HepG2 (cell line): ENCODE measurements around the gene DNAI2.

Experiments
- IKZF1 ChIP-seq: fragments of 450-650 bp; IDR thresholded peaks from 2 replicates; pipeline ENCODE4 v1.7.1; 2016
- MAZ ChIP-seq, 2 experiments: sonication (generic) in 1 of 2; formaldehyde crosslinking in 1 of 2; IDR thresholded peaks; 2 replicates each; pipeline versions ENCODE4 v1.5.0 to v1.6.1; 2012 to 2020; ENCODE audit warnings: low read depth in 2 of 2, mild to moderate bottlenecking in 2 of 2, borderline replicate concordance in 1 of 2, improper control_type of control experiment in 1 of 2, low read length in 1 of 2, missing genetic modification reagents in 1 of 2, moderate library complexity in 1 of 2
- NFE2L1 ChIP-seq: sonication (generic); formaldehyde crosslinking; IDR thresholded peaks from 2 replicates; pipeline ENCODE4 v1.4.0; 2020; ENCODE audit warnings: missing genetic modification reagents, mild to moderate bottlenecking, borderline replicate concordance
- NONO ChIP-seq, 2 experiments: fragments of 450-650 bp in 1 of 2; sonication (generic) in 1 of 2; formaldehyde crosslinking in 1 of 2; IDR thresholded peaks in 1 of 2; conservative IDR thresholded peaks in 1 of 2; 2 replicates each; pipeline versions ENCODE4 v1.6.1 to v1.8.0; 2017 to 2022; ENCODE audit warnings: mild to moderate bottlenecking in 1 of 2, missing genetic modification reagents in 1 of 2, moderate library complexity in 1 of 2
- RARG ChIP-seq: sonication (generic); formaldehyde crosslinking; IDR thresholded peaks from 2 replicates; pipeline ENCODE4 v1.4.0; 2020; ENCODE audit warnings: low read depth, mild to moderate bottlenecking, missing genetic modification reagents
- SALL2 ChIP-seq: sonication (generic); formaldehyde crosslinking; IDR thresholded peaks from 2 replicates; pipeline ENCODE4 v1.8.1; 2023; ENCODE audit warnings: mild to moderate bottlenecking, missing genetic modification reagents, inconsistent platforms
- SMAD9 ChIP-seq: sonication (generic); formaldehyde crosslinking; IDR thresholded peaks from 2 replicates; pipeline ENCODE4 v1.5.1; 2020; ENCODE audit warnings: mild to moderate bottlenecking, missing genetic modification reagents
- SMARCE1 ChIP-seq: fragments of 450-650 bp; IDR thresholded peaks from 2 replicates; pipeline ENCODE4 v1.6.1; 2017; ENCODE audit warnings: borderline replicate concordance
- SMC3 ChIP-seq: IDR thresholded peaks from 2 replicates; pipeline ENCODE4 v1.6.1; 2011; ENCODE audit warnings: low read length, improper control_type of control experiment
- SUZ12 ChIP-seq: fragments of 150-350 bp; IDR thresholded peaks from 2 replicates; pipeline ENCODE4 v1.6.1; 2014; ENCODE audit warnings: low read depth, low read length
- TF ChIP-seq, protein P1 (sequence below): sonication (generic); formaldehyde crosslinking; IDR thresholded peaks from 2 replicates; pipeline ENCODE4 v1.5.0; 2020; ENCODE audit warnings: mild to moderate bottlenecking, missing genetic modification reagents, moderate library complexity

DNA sequence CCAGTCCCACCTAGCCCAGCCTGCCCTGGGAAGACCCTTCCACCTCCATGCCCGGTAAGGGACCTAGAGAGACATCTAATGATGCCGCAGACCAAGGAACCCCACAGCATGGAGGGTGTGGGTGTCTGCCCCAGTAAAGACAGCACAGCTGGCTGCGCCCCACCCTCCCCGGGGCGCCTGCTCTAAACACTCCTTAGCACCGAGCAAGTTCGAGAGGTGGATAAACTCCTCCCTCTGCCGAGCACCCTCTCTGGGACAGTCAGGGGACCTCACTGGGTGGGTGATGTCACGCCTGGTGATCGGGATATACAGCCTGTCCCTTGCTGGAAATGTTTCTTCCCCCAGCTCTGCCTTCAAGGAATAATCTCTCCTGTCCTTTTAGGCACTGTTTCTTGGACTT lies 16.7 kb upstream of the DNAI2 start:
- TF ChIP-seq SUZ12, result no peak
- TF ChIP-seq, protein P1, sequence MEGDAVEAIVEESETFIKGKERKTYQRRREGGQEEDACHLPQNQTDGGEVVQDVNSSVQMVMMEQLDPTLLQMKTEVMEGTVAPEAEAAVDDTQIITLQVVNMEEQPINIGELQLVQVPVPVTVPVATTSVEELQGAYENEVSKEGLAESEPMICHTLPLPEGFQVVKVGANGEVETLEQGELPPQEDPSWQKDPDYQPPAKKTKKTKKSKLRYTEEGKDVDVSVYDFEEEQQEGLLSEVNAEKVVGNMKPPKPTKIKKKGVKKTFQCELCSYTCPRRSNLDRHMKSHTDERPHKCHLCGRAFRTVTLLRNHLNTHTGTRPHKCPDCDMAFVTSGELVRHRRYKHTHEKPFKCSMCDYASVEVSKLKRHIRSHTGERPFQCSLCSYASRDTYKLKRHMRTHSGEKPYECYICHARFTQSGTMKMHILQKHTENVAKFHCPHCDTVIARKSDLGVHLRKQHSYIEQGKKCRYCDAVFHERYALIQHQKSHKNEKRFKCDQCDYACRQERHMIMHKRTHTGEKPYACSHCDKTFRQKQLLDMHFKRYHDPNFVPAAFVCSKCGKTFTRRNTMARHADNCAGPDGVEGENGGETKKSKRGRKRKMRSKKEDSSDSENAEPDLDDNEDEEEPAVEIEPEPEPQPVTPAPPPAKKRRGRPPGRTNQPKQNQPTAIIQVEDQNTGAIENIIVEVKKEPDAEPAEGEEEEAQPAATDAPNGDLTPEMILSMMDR (CRISPR knock-in tag), result no peak
- no peak for TF ChIP-seq SMARCE1
- no peak for TF ChIP-seq NFE2L1 (CRISPR knock-in tag)
- TF ChIP-seq SALL2 (CRISPR knock-in tag), result no peak
- no peak for TF ChIP-seq SMC3
- no peak for TF ChIP-seq NONO (IDR thresholded peaks at IDR 0.05)
- no peak for TF ChIP-seq NONO (CRISPR knock-in tag; conservative IDR thresholded peaks at IDR 0.05)
- no peak for TF ChIP-seq SMAD9 (CRISPR knock-in tag)
- TF ChIP-seq MAZ (IDR thresholded peaks at IDR 0.05; ENCODE audit: borderline replicate concordance, low read depth, low read length), result no peak
- TF ChIP-seq MAZ (CRISPR knock-in tag; IDR thresholded peaks at IDR 0.05; ENCODE audit: low read depth), result no peak
- TF ChIP-seq RARG (CRISPR knock-in tag), result no peak
- no peak for TF ChIP-seq IKZF1
